Esophagus muscularis mucosa (tissue), 4 donors: ENCODE results near the gene RNF144A.

Source experiments
- EP300 ChIP-seq: sonication (generic); formaldehyde crosslinking; IDR thresholded peaks from one replicate; pipeline ENCODE4 v1.6.1; 2017; ENCODE audit warnings: antibody characterized with exemption
- POLR2A ChIP-seq: fragments of 450-650 bp; IDR thresholded peaks from one replicate; pipeline ENCODE4 v1.6.1; 2017; ENCODE audit warnings: antibody characterized with exemption, moderate library complexity, mild to moderate bottlenecking, low read depth
- TF ChIP-seq, protein P1 (sequence below), 3 experiments: fragments of 200-600 bp in 2 of 3; fragments of 450-650 bp in 1 of 3; sonication (generic) in 2 of 3; IDR thresholded peaks; one replicate each; pipeline ENCODE4 v1.5.1; 2017 to 2019; ENCODE audit warnings: antibody characterized with exemption in 3 of 3, mild to moderate bottlenecking in 2 of 3, moderate library complexity in 1 of 3

DNA sequence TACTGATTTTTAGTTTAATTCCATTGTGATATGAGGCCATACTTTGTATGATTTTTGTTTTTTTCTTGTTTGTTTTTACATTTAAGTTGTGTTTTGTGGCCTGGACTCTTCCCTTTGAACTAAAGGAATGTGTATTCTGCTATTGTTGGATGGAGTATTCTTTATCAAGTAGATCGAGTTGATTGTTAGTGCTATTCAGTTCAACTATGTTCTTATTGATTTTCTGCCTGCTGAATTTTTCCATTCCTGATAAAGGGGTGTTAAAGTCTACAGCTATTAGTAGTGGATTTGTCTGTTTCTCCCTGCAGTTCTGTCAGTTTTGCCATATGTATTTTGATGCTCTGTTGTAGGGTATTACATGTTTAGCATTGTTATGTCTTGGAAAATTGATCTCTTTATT, 14.5 kb downstream of the RNF144A start:
- TF ChIP-seq POLR2A (no peak), EP300 (no peak)
- TF ChIP-seq, protein P1, sequence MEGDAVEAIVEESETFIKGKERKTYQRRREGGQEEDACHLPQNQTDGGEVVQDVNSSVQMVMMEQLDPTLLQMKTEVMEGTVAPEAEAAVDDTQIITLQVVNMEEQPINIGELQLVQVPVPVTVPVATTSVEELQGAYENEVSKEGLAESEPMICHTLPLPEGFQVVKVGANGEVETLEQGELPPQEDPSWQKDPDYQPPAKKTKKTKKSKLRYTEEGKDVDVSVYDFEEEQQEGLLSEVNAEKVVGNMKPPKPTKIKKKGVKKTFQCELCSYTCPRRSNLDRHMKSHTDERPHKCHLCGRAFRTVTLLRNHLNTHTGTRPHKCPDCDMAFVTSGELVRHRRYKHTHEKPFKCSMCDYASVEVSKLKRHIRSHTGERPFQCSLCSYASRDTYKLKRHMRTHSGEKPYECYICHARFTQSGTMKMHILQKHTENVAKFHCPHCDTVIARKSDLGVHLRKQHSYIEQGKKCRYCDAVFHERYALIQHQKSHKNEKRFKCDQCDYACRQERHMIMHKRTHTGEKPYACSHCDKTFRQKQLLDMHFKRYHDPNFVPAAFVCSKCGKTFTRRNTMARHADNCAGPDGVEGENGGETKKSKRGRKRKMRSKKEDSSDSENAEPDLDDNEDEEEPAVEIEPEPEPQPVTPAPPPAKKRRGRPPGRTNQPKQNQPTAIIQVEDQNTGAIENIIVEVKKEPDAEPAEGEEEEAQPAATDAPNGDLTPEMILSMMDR (IDR thresholded peaks at IDR 0.05): no peak
